Panc1 (cell line): ENCODE measurements around the gene UBXN2A. TPM values are rescaled to one million over a fixed set of nuclear protein-coding genes. Genes with fewer than 3 reads are reported as not detected.

ENCODE experiments used
- ATAC-seq: fragments of 200-7000 bp; cut with Tn5 transposase; 2 replicates; pipeline ENCODE4 v1.9.1; 2020; ENCODE audit warnings: mild to moderate bottlenecking, moderate library complexity
- BruUV-seq: library from RNA; stranded (reverse); fragments of 400-500 nt; replicated peaks from 2 replicates; lab custom pipeline; 2021; lab: Mats Ljungman, UMichigan
- CTCF ChIA-PET: fragments of 300-600 bp; sonication (Branson Sonifier 250); formaldehyde crosslinking; loops from one replicate; lab custom pipeline; 2022; ENCODE audit warnings: antibody characterized with exemption; lab: Charles Lee
- POLR2A ChIA-PET: fragments of 300-600 bp; sonication (Branson Sonifier 250); formaldehyde crosslinking; loops from one replicate; lab custom pipeline; 2022; ENCODE audit warnings: antibody characterized with exemption; lab: Charles Lee
- DNase-seq: peaks from one replicate; pipeline ENCODE4 v3.0.0-alpha.2; 2010; ENCODE audit warnings: low read depth, low spot score
- H3K27ac ChIP-seq: 2 replicates; pipeline ENCODE4 v1.5.1; 2011; ENCODE audit warnings: mild to moderate bottlenecking, low read length, inconsistent platforms
- H3K27me3 ChIP-seq: fragments of 200-500 bp; sonication (Bioruptor generic); 2 replicates; pipeline ENCODE4 v1.6.0; 2014; ENCODE audit warnings: low read length, inconsistent platforms; ENCODE audit not compliant: control insufficient read depth, insufficient read depth
- H3K36me3 ChIP-seq: fragments of 200-500 bp; sonication (Bioruptor generic); 2 replicates; pipeline ENCODE4 v1.5.1; 2014; ENCODE audit warnings: inconsistent platforms, mild to moderate bottlenecking, low read length, moderate library complexity; ENCODE audit not compliant: control insufficient read depth, insufficient read depth
- H3K4me1 ChIP-seq: 2 replicates; pipeline ENCODE4 v1.5.1; 2011; ENCODE audit warnings: inconsistent platforms, mild to moderate bottlenecking, low read length, moderate library complexity; ENCODE audit not compliant: control insufficient read depth, insufficient read depth
- H3K4me3 ChIP-seq, 2 experiments: 2 replicates each; pipeline ENCODE4 v1.5.1; 2011 to 2012; ENCODE audit warnings: low read depth in 2 of 2, low read length in 2 of 2, mild to moderate bottlenecking in 2 of 2, inconsistent platforms in 1 of 2, moderate library complexity in 1 of 2
- H3K9me3 ChIP-seq: fragments of 200-500 bp; sonication (Bioruptor generic); 2 replicates; pipeline ENCODE4 v1.5.1; 2014; ENCODE audit warnings: low read depth, mild to moderate bottlenecking, inconsistent platforms, low read length, moderate library complexity; ENCODE audit not compliant: control insufficient read depth, insufficient read depth
- POLR2AphosphoS5 ChIP-seq: IDR thresholded peaks from 2 replicates; pipeline ENCODE4 v1.6.1; 2012; ENCODE audit warnings: mild to moderate bottlenecking, low read depth, low read length, moderate library complexity
- SIN3A ChIP-seq: IDR thresholded peaks from 2 replicates; pipeline ENCODE4 v1.6.1; 2012; ENCODE audit warnings: low read depth, mild to moderate bottlenecking, low read length, moderate library complexity, borderline replicate concordance; ENCODE audit not compliant: insufficient read depth
- TCF7L2 ChIP-seq: IDR thresholded peaks from 2 replicates; pipeline ENCODE4 v1.6.1; 2011; ENCODE audit warnings: mild to moderate bottlenecking, low read depth, low read length, inconsistent platforms
- in situ Hi-C: cut with HindIII; loops from 2 replicates; pipeline ENCODE4 v1.10.0; 2016; ENCODE audit warnings: low sequenced_read_pairs, low pct_unique_long_range_greater_than_20kb
- intact Hi-C: fragments of 100-400 bp; cut with micrococcal nuclease; formaldehyde crosslinking; loops from one replicate; pipeline ENCODE4 v1.10.0; 2022; ENCODE audit not compliant: unreplicated experiment
- total RNA-seq: library from RNA; stranded (reverse); gene quantifications from one replicate; pipeline ENCODE4 v1.2.1, GENCODE V29; 2021; ENCODE audit not compliant: unreplicated experiment
- TF ChIP-seq, protein P1 (sequence below): fragments of 450-650 bp; IDR thresholded peaks from 2 replicates; pipeline ENCODE4 v1.5.1; 2017; ENCODE audit warnings: mild to moderate bottlenecking
- TF ChIP-seq, protein P2 (sequence below), 2 experiments: IDR thresholded peaks; 2 replicates each; pipeline ENCODE4 v1.6.1; 2011 to 2012; ENCODE audit warnings: low read depth in 2 of 2, control low read depth in 1 of 2, low read length in 1 of 2, mild to moderate bottlenecking in 1 of 2, moderate library complexity in 1 of 2; ENCODE audit not compliant: insufficient read depth in 1 of 2

UBXN2A gene
- total RNA-seq, 1 experiment from 2014 or later = 23.3 TPM

GRCh38 chr2:23903034-23903433 lies 37.2 kb upstream of the UBXN2A start:
- no peak overlapping the region for H3K27ac ChIP-seq
- no peaks in the 10 kb centered on the region for H3K36me3 ChIP-seq
- POLR2A ChIA-PET = no interaction called here
- DNase-seq (no peak), ATAC-seq (no peak)
- CTCF ChIA-PET = no interaction called here
- no peaks in the 10 kb centered on the region for H3K9me3 ChIP-seq
- no peaks in the 10 kb centered on the region for H3K27me3 ChIP-seq
- intact Hi-C loops = no loop called here
- peaks cover 22% of the 10 kb centered on the region for H3K4me1 ChIP-seq
- no TSS peak for BruUV-seq
- TF ChIP-seq POLR2AphosphoS5 = no peak
- TF ChIP-seq TCF7L2 = no peak
- TF ChIP-seq, protein P1, sequence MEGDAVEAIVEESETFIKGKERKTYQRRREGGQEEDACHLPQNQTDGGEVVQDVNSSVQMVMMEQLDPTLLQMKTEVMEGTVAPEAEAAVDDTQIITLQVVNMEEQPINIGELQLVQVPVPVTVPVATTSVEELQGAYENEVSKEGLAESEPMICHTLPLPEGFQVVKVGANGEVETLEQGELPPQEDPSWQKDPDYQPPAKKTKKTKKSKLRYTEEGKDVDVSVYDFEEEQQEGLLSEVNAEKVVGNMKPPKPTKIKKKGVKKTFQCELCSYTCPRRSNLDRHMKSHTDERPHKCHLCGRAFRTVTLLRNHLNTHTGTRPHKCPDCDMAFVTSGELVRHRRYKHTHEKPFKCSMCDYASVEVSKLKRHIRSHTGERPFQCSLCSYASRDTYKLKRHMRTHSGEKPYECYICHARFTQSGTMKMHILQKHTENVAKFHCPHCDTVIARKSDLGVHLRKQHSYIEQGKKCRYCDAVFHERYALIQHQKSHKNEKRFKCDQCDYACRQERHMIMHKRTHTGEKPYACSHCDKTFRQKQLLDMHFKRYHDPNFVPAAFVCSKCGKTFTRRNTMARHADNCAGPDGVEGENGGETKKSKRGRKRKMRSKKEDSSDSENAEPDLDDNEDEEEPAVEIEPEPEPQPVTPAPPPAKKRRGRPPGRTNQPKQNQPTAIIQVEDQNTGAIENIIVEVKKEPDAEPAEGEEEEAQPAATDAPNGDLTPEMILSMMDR = no peak
- TF ChIP-seq, protein P2, sequence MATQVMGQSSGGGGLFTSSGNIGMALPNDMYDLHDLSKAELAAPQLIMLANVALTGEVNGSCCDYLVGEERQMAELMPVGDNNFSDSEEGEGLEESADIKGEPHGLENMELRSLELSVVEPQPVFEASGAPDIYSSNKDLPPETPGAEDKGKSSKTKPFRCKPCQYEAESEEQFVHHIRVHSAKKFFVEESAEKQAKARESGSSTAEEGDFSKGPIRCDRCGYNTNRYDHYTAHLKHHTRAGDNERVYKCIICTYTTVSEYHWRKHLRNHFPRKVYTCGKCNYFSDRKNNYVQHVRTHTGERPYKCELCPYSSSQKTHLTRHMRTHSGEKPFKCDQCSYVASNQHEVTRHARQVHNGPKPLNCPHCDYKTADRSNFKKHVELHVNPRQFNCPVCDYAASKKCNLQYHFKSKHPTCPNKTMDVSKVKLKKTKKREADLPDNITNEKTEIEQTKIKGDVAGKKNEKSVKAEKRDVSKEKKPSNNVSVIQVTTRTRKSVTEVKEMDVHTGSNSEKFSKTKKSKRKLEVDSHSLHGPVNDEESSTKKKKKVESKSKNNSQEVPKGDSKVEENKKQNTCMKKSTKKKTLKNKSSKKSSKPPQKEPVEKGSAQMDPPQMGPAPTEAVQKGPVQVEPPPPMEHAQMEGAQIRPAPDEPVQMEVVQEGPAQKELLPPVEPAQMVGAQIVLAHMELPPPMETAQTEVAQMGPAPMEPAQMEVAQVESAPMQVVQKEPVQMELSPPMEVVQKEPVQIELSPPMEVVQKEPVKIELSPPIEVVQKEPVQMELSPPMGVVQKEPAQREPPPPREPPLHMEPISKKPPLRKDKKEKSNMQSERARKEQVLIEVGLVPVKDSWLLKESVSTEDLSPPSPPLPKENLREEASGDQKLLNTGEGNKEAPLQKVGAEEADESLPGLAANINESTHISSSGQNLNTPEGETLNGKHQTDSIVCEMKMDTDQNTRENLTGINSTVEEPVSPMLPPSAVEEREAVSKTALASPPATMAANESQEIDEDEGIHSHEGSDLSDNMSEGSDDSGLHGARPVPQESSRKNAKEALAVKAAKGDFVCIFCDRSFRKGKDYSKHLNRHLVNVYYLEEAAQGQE (IDR thresholded peaks at IDR 0.05; ENCODE audit: insufficient read depth in 1 of 2, low read depth in 2 of 2, low read length in 1 of 2) = no peak
- TF ChIP-seq SIN3A = no peak
- in situ Hi-C loops = no loop called here
- H3K4me3 ChIP-seq = no peak overlapping the region

DNA sequence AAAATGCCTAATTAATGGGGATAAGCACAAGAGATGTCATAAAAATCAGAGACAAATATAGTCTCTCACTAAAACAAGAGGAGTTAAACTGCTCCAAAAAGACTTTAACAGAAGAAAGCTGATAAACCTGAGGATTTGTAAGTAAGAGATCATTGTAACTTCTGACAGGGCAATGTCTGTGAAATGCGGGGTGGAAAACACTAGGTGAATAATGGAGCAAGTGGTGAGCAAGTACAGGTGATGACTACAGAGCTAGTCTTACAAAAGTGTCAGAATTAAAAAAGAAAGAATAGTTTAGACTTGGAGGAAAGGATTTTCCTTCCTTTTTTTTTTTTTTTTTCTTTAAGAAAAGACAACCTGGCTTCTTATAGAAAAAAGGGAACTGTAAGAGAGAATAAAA lies 36.0 kb upstream of the UBXN2A start:
- POLR2A ChIA-PET = no interaction called here

DNA sequence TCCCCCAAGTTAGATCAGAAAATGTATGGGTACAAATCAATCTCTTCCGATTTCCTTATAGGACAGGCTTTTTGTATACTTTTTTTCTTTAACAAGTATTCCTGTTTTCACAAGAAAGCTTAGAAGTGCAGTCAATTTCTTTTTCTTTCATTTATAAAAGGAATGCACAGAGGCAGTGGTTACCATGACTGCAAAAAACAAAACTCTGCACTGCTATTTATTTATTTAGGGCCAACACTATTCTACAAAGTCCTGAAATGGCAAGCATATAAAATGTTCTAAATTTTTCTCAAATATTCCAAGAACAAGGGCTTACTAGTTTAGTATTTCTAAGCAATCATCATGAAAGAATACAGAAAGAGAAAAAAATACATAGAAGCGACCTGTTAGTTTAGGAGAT lies 35.6 kb upstream of the UBXN2A start:
- intact Hi-C loops = no loop called here
- BruUV-seq = no TSS peak
- no peaks in the 10 kb centered on the region for H3K36me3 ChIP-seq
- no peak overlapping the region for H3K4me3 ChIP-seq
- DNase-seq = no peak
- no peaks in the 10 kb centered on the region for H3K9me3 ChIP-seq
- H3K4me1 ChIP-seq = peaks cover 22% of the 10 kb centered on the region
- H3K27ac ChIP-seq = no peak overlapping the region
- ChIA-PET CTCF (no interaction called here), POLR2A (no interaction called here)
- in situ Hi-C loops = no loop called here
- TF ChIP-seq SIN3A = no peak
- no peaks in the 10 kb centered on the region for H3K27me3 ChIP-seq
- no peak for ATAC-seq

More for the DNA sequence above, 36.0 kb upstream of the UBXN2A start:
- Histone ChIP-seq H3K9me3 (no peaks in the 10 kb centered on the region), H3K36me3 (no peaks in the 10 kb centered on the region), H3K4me1 (peaks cover 22% of the 10 kb centered on the region), H3K27me3 (no peaks in the 10 kb centered on the region), H3K4me3 (no peak overlapping the region), H3K27ac (no peak overlapping the region)
- no TSS peak for BruUV-seq
- CTCF ChIA-PET = no interaction called here
- intact Hi-C loops = no loop called here
- TF ChIP-seq TCF7L2 = no peak
- ATAC-seq = no peak
- in situ Hi-C loops = no loop called here
- DNase-seq = no peak
